Measurements from ENCODE around the gene PDZD11. TPM values are rescaled to one million over a fixed set of nuclear protein-coding genes. Genes with fewer than 3 reads are reported as not detected.
"Not testable (repeated sequence)": the region's sequence is repeated elsewhere in the genome, so short reads cannot be mapped to it uniquely, and the experiment has no call there.

Gene PDZD11
- total and polyA plus RNA-seq, 2 donors (not counting 1 experiment from before 2014, with no cell fraction given), result 53.3 to 142 TPM

GRCh38 chrX:70252491-70252890, 37.2 kb downstream of the PDZD11 start:
- no peak overlapping the region for H3K4me2 ChIP-seq (ENCODE audit: extremely low read depth, insufficient read depth, low read length)
- H3K27me3 ChIP-seq (ENCODE audit: control insufficient read depth, insufficient read depth, low read length), result no peaks in the 10 kb centered on the region

GRCh38 chrX:70247252-70247651, 42.5 kb downstream of the PDZD11 start:
- H3K4me2 ChIP-seq (ENCODE audit: extremely low read depth, insufficient read depth, low read length), result no peak overlapping the region
- no peaks in the 10 kb centered on the region for H3K9me3 ChIP-seq (ENCODE audit: control insufficient read depth, insufficient read depth, low read depth, low read length)
- TF ChIP-seq EZH2 (IDR thresholded peaks at IDR 0.05; ENCODE audit: low read length, missing control alignments) (no peak), CTCF (conservative IDR thresholded peaks at IDR 0.05 in 1 of 2, IDR thresholded peaks at IDR 0.05 in 1 of 2; ENCODE audit: low read depth in 1 of 2, low read length in 2 of 2) (no peak)
- H3K27ac ChIP-seq (ENCODE audit: insufficient read depth, low read length), result no peak overlapping the region
- no peaks in the 10 kb centered on the region for H4K20me1 ChIP-seq (ENCODE audit: control insufficient read depth, extremely low read depth, insufficient read depth, low read length)
- no peaks in the 10 kb centered on the region for H3K4me1 ChIP-seq (ENCODE audit: control insufficient read depth, extremely low read depth, insufficient read depth, low read length)
- H3K4me3 ChIP-seq (replicated peaks in 1 of 4; ENCODE audit: control extremely low read depth in 1 of 4, insufficient read depth in 1 of 4, low read depth in 3 of 4, low read length in 4 of 4), result no peak overlapping the region
- H3K36me3 ChIP-seq (ENCODE audit: control insufficient read depth, insufficient read depth, low read length), result no peaks in the 10 kb centered on the region
- H3K27me3 ChIP-seq (ENCODE audit: control insufficient read depth, insufficient read depth, low read length), result no peaks in the 10 kb centered on the region
- no peak for DNase-seq (ENCODE audit: low read depth in 2 of 2)
- no peaks in the 10 kb centered on the region for H3K79me2 ChIP-seq (ENCODE audit: control insufficient read depth, insufficient read depth, low read length)
- no peak overlapping the region for H3K9ac ChIP-seq (ENCODE audit: insufficient read depth, low read length)
- no peak overlapping the region for H2AFZ ChIP-seq (ENCODE audit: low read length)

More at GRCh38 chrX:70252491-70252890, 37.2 kb downstream of the PDZD11 start:
- TF ChIP-seq EZH2 (IDR thresholded peaks at IDR 0.05; ENCODE audit: low read length, missing control alignments), result no peak
- TF ChIP-seq CTCF (conservative IDR thresholded peaks at IDR 0.05 in 1 of 2, IDR thresholded peaks at IDR 0.05 in 1 of 2; ENCODE audit: low read depth in 1 of 2, low read length in 2 of 2), result no peak
- no peak overlapping the region for H2AFZ ChIP-seq (ENCODE audit: low read length)
- H3K9me3 ChIP-seq (ENCODE audit: control insufficient read depth, insufficient read depth, low read depth, low read length), result no peaks in the 10 kb centered on the region
- no peak for DNase-seq (ENCODE audit: low read depth in 2 of 2)
- no peaks in the 10 kb centered on the region for H3K4me1 ChIP-seq (ENCODE audit: control insufficient read depth, extremely low read depth, insufficient read depth, low read length)
- no peak overlapping the region for H3K9ac ChIP-seq (ENCODE audit: insufficient read depth, low read length)
- H3K36me3 ChIP-seq (ENCODE audit: control insufficient read depth, insufficient read depth, low read length), result no peaks in the 10 kb centered on the region
- no peaks in the 10 kb centered on the region for H4K20me1 ChIP-seq (ENCODE audit: control insufficient read depth, extremely low read depth, insufficient read depth, low read length)
- H3K27ac ChIP-seq (ENCODE audit: insufficient read depth, low read length), result no peak overlapping the region
- H3K79me2 ChIP-seq (ENCODE audit: control insufficient read depth, insufficient read depth, low read length), result no peaks in the 10 kb centered on the region
- no peak overlapping the region for H3K4me3 ChIP-seq (replicated peaks in 1 of 4; ENCODE audit: control extremely low read depth in 1 of 4, insufficient read depth in 1 of 4, low read depth in 3 of 4, low read length in 4 of 4)

- no peaks in the 10 kb centered on the region for H4K20me1 ChIP-seq (ENCODE audit: control insufficient read depth, extremely low read depth, insufficient read depth, low read length)
- H3K27me3 ChIP-seq (ENCODE audit: control insufficient read depth, insufficient read depth, low read length), result no peaks in the 10 kb centered on the region
- TF ChIP-seq EZH2 (IDR thresholded peaks at IDR 0.05; ENCODE audit: low read length, missing control alignments) (no peak), CTCF (conservative IDR thresholded peaks at IDR 0.05 in 1 of 2, IDR thresholded peaks at IDR 0.05 in 1 of 2; ENCODE audit: low read depth in 1 of 2, low read length in 2 of 2) (no peak)
- no peak overlapping the region for H3K4me3 ChIP-seq (replicated peaks in 1 of 4; ENCODE audit: control extremely low read depth in 1 of 4, insufficient read depth in 1 of 4, low read depth in 3 of 4, low read length in 4 of 4)
- H3K9me3 ChIP-seq (ENCODE audit: control insufficient read depth, insufficient read depth, low read depth, low read length), result no peaks in the 10 kb centered on the region
- no peaks in the 10 kb centered on the region for H3K79me2 ChIP-seq (ENCODE audit: control insufficient read depth, insufficient read depth, low read length)
- DNase-seq (ENCODE audit: low read depth in 2 of 2), result peak in 1 of 2 donors; percentile 40
- no peaks in the 10 kb centered on the region for H3K36me3 ChIP-seq (ENCODE audit: control insufficient read depth, insufficient read depth, low read length)
- no peaks in the 10 kb centered on the region for H3K4me1 ChIP-seq (ENCODE audit: control insufficient read depth, extremely low read depth, insufficient read depth, low read length)
- no peak overlapping the region for H3K4me2 ChIP-seq (ENCODE audit: extremely low read depth, insufficient read depth, low read length)
- no peak overlapping the region for H2AFZ ChIP-seq (ENCODE audit: low read length)
- H3K27ac ChIP-seq (ENCODE audit: insufficient read depth, low read length), result no peak overlapping the region
- no peak overlapping the region for H3K9ac ChIP-seq (ENCODE audit: insufficient read depth, low read length)
Measured at GRCh38 chrX:70244881-70245280, 44.8 kb downstream of the PDZD11 start.

- DNase-seq (ENCODE audit: low read depth in 2 of 2), result peak in 1 of 2 donors; percentile 21
- H3K9me3 ChIP-seq (ENCODE audit: control insufficient read depth, insufficient read depth, low read depth, low read length); H3K79me2 ChIP-seq (ENCODE audit: control insufficient read depth, insufficient read depth, low read length): not testable (repeated sequence)
Measured at GRCh38 chrX:70243601-70244000, 46.1 kb downstream of the PDZD11 start.

More at GRCh38 chrX:70243601-70244000, 46.1 kb downstream of the PDZD11 start:
- not testable (repeated sequence) for H4K20me1 ChIP-seq (ENCODE audit: control insufficient read depth, extremely low read depth, insufficient read depth, low read length); H3K9ac ChIP-seq (ENCODE audit: insufficient read depth, low read length); H3K4me1 ChIP-seq (ENCODE audit: control insufficient read depth, extremely low read depth, insufficient read depth, low read length); H2AFZ ChIP-seq (ENCODE audit: low read length); H3K36me3 ChIP-seq (ENCODE audit: control insufficient read depth, insufficient read depth, low read length); H3K27ac ChIP-seq (ENCODE audit: insufficient read depth, low read length); H3K27me3 ChIP-seq (ENCODE audit: control insufficient read depth, insufficient read depth, low read length); H3K4me3 ChIP-seq (replicated peaks in 1 of 4; ENCODE audit: control extremely low read depth in 1 of 4, insufficient read depth in 1 of 4, low read depth in 3 of 4, low read length in 4 of 4); H3K4me2 ChIP-seq (ENCODE audit: extremely low read depth, insufficient read depth, low read length)
